Stromal cell of bone marrow (primary cell): ENCODE measurements around the gene COX5A.
"Not testable (repeated sequence)": the region's sequence is repeated elsewhere in the genome, so short reads cannot be mapped to it uniquely, and the experiment has no call there.

Experiments used
- DNase-seq: peaks from one replicate; pipeline ENCODE4 v3.0.0-alpha.2; 2012; ENCODE audit warnings: low read depth

COX5A gene

DNA sequence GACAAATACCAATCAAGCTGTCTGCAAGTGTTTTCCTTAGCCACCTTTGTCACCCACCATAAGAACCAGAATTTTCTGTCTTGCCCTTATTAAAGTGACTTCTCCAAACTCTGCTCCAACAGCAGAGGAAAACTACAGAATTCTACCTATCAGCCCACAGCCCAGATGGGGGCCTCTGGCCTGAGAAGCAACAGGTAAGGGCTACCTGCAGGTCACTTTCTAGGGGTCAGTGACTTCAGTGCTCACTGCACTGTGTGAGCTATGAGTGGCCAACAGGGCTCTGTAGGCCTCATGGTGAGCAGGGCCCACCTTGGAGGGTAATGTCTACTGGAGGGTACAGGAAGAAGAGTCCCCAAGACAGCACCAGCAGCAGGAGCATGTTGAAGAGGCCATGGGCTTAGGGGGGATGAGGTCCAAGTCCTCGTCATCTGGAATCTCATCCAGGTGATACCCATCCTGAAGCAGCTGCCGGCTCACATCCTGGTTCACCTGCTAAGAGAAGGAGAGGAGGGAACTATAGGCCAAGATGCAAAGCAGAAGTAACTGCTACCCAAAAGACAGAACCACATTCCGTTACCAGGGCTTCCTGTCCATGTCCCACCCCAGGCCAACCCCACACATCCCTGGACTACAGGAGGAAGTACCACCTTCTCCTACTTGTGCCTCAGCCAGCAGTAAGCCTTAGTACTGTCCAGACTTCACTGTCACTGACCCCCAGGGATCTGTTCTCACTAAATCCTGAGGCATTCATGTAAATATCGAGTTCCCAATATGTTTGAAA, 35.4 kb downstream of the COX5A start:
- no peak for DNase-seq

- DNase-seq, result no peak
Measured at GRCh38 chr15:74901612-74902063, 36.2 kb downstream of the COX5A start.

DNA sequence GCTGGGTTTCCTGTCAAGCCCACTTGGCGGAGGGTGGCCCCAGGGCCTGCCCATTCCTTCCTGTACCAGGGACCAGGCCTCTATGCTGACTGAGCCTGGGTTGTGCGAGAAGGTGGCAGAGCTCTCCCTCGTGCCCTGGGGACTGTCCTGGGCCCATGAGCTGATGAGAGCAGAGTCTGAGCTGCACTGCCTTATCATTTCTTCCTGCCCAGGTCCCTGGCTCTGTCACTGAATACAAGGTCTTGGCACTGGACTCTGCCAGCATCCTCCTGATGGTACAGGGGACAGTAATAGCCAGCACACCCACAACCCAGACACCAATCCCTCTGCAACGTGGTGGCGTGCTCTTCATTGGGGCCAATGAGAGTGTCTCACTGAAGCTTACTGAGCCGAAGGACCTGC, 40.6 kb downstream of the COX5A start:
- no peak for DNase-seq

DNA sequence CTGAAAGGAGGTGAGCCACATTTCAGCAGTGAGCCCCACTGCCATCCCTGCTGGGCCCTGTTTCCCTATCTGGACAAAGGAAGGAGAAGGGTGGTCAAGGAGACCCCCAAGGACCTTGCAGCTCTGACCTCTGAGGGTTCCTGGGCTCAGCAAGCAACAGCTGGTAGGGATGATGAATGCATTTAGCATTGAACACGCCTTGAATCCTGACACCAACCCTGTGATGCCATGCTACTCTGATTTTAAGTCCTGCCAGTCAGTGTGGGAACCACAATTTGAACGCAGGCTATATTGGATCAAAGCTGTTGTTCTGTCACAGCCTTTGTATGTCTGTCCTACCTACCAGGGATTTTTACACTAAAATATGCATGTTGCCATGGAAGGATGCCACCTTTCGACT, 41.6 kb downstream of the COX5A start:
- DNase-seq, result no peak

- no peak for DNase-seq
Measured at GRCh38 chr15:74895830-74896229, 42.0 kb downstream of the COX5A start.

- DNase-seq, result not testable (repeated sequence)
Measured at GRCh38 chr15:74894383-74894782, 43.5 kb downstream of the COX5A start.

DNA sequence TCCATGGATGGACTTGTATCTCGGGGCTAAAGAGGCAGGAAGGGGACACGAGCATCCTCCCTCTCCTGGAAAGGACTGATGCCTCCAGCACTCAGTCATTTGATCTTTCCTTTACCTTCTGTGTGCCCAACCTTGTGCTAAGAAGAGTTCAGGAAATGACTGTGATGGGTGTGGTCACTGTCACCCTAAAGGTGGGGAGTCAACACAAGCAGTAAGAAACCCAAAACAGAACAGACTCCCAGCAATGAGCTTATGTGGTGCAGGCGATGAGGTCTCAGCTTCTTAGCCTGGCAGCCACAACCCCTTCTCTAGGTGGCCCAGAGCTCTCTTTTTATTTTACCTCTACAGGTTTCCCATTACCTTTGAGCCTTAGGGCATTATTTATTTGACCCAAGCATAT, 44.2 kb downstream of the COX5A start:
- no peak for DNase-seq

GRCh38 chr15:74892931-74893330, 44.9 kb downstream of the COX5A start:
- DNase-seq, result no peak

- no peak for DNase-seq
Measured at GRCh38 chr15:74892313-74892712, 45.6 kb downstream of the COX5A start.

DNA sequence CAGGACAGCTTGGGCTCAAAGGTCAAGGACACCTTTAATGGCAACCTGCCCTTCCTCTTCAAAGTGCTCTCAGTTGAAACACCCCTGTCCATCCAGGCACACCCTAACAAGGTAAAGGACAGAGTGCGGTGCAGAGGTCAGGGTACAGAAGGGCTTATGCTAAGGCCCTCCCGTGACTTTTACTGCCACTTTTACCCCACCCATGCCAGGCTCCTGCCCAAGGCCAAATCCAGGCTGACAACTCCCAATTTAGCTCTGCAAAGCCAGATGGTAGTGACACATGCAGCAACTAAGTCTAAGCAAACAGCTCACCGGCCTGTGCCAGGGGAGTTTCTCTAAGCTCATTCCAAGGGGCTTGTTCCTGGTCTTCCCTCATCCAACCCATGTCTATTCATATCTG, 46.4 kb downstream of the COX5A start:
- no peak for DNase-seq

- DNase-seq, result no peak
Measured at GRCh38 chr15:74890665-74890960, 47.3 kb downstream of the COX5A start.

- peak; percentile 69 for DNase-seq
Measured at GRCh38 chr15:74889883-74890664, 47.8 kb downstream of the COX5A start, which contains the start of gene MPI. MPI (plus strand) TSS chr15:74890042; CDS start chr15:74890074, 32 bp downstream.

DNA sequence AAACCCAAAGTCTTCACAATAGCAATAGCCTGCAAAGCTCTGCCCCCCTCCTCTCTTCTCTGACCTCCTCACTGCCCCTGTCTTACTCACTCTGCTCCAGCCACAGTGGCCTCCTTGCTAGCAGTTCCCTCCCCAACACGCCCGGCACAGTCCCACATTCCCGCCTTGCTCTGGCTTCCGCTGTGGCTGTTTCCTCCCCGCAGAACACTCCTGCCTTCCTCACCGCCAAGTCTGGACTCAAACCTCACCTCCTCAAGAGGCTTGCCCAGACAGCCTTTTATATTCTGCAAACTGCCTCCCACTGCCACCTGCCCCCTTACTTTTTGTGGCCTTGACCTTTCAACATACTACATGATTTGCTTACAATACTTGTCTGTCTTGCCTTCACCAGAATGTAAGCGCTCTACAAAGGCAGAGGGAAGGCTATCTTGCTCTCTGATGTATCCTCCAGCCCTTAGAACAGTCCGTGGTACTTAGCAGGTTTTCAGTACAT, 48.4 kb downstream of the COX5A start:
- no peak for DNase-seq

GRCh38 chr15:74888716-74889115, 49.2 kb downstream of the COX5A start:
- no peak for DNase-seq

- not testable (repeated sequence) for DNase-seq
Measured at GRCh38 chr15:74887537-74888193, 50.2 kb downstream of the COX5A start.

DNA sequence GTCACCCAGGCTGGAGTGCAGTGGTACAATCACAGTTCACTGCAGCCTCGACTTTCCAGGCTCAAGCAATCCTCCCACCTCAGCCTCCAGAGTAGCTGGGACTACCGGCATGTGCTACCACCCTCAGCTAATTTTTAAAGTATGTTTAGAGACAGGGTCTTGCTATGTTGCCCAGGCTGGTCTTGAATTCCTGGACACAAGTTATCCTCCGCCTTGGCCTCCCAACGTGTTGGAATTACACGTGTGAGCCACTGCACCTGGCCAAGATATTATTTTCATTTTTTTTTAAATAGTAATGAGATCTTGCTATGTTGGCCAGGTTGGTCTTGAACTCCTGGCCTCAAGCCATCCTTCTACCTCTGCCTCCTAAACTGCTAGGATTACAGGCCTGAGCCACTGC, 52.4 kb downstream of the COX5A start:
- DNase-seq, result no peak

- DNase-seq, result no peak
Measured at GRCh38 chr15:74884428-74885223, 53.2 kb downstream of the COX5A start.

- DNase-seq, result no peak
Measured at GRCh38 chr15:74882528-74882927, 55.3 kb downstream of the COX5A start.

GRCh38 chr15:74878273-74878672, 59.6 kb downstream of the COX5A start:
- no peak for DNase-seq

DNA sequence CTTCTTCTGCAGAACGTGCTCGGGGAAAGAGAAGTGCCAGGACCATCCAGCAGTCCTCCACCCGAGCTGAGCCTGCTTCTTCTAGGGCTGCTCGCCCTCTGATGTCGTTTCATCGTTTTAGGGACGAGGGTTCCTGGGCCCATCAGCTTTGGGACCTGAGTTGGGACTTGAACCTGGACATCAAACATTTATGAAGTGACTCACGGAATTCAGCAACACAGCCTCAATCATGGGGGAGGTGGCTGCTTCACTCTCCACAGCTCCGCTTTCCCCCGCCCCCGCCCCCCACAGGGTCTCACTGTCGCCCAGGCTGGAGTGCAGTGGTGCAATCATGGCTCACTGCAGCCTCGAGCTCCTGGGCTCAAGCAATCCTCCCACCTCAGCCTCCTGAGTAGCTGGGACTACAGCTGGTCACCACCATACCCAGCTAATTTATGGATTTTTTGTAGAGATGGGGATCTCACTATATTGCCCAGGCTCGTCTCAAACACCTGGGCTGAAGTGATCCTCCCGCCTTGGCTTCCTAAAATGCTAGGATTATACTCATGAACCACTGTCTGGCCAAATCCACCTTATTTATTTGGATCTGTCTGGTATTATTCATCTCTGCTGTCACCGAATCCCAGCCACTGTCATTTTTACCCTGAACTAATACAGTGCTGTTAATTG, 64.0 kb downstream of the COX5A start:
- no peak for DNase-seq

DNA sequence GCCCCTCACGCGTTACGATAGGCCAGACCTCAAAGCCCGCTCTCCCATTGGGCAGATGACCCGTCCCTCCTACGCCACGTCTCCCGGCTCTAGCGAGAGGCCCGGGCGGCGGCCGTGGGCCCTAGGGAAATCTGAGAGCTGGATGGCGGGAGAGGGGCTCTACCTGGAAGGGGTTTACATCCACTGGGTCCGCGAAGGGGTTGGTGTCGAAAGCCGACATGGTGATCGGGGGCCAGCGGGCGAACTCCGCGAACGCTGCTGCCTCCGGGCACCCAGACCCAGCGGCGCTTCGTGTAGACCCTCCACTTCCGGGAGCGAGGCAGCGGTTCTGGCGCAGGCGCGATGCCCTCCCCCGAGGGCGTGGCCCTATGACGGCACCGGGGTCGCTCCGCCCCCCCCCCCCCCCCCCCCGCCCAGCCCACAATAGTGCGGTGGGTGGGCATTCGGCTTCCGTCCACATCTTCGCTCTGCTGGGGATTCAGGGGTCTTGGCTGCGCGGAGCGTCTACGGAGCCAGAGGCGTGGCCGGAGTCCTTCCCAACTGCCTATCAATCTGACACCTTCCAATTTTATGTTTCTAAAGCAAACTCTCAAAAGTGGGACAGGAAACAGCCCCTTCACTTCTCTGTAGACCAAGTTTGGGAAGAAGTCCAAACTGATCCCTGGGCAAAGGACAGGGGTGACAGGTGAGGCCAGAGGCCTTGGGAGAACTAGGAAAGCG, 64.7 kb downstream of the COX5A start, which contains the start of gene SCAMP2:
SCAMP2 (minus strand) TSS at position 330 of the 720 bp plus-strand sequence; CDS start at position 220, 110 bp downstream.
- DNase-seq, result peak; percentile 94
